Femur (tissue), 1 donor: ENCODE data around the gene FGGY.
"Not testable (repeated sequence)": the region's sequence is repeated elsewhere in the genome, so short reads cannot be mapped to it uniquely, and the experiment has no call there.

Experiments
- DNase-seq: peaks from one replicate; pipeline ENCODE4 v3.0.0-alpha.2; 2017

FGGY gene

GRCh38 chr1:59689730-59690129, 392.8 kb downstream of the FGGY start:
- DNase-seq = no peak

DNA sequence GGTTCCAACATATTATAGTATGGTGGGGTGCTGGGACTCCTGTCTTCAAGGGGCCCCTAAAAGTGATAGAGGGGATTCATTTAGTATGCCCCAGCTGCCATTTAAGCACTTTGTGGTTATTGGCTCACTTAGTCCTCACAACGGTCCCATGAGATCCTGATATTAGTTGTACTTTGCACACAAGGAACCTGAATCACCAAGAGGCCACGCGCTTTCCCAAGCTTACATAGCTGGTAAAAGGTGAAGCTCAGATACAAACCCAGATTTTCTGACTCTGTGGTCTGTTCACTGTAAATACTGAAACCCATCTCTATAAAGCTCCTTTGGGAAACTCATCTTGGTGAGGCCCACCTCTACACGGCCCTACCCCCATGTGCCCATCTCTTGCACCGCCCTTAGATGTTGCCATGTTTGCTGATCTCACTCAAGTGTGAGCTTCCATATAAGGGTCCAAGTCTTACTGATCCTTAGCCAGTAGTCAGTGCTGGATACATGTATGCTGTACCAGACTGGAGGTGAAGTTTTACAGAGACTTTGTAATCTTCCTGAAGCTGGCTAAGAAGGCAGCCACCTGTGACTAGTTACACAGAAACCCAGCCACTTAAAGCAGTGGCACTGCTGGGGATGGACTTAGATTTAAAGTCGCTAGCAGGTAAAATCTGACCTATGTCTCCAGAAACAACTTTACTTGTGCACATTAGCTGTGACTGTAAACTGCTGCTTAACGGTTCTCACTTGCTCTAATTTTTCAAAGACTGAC, 393.5 kb downstream of the FGGY start:
- DNase-seq = no peak

DNA sequence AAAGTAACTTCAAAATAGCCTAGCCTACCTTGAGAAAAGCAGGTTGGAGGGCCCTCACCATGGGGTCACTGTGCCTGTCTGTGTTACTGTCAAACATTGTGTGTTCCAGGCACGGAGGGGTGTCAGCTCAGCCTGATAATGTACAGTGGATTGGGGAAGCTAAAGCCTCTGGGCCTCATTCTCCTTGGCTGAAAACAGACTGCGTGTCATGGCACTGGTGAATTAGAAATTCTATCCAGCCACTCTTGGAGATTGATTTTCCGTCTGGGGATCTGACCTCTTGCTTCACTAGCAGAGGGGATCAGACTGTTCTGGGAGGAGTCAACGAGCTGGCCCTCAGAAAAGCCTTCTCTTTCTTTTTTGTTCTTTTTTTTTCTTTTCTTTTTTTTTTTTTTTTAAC, 394.4 kb downstream of the FGGY start:
- peak; percentile 77 for DNase-seq

DNA sequence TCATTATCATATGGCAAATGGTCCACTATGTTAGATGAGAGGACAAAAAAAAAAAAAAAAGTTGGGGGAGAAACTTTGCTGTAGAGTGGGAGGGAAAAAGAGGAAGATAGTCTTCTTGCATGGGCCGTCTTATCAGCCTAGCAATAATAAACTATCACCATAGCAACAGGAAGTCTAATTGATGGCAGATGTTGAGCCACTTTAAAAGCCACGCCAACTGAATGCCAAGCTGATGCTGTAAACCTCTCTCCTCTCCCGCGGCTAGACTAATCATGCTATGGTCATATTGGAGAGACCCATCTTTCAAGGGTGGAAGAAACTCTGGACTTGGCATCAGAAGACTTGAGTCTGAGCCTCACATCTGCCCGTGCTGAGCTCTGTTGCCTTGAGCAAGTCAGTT, 395.7 kb downstream of the FGGY start:
- no peak for DNase-seq

DNA sequence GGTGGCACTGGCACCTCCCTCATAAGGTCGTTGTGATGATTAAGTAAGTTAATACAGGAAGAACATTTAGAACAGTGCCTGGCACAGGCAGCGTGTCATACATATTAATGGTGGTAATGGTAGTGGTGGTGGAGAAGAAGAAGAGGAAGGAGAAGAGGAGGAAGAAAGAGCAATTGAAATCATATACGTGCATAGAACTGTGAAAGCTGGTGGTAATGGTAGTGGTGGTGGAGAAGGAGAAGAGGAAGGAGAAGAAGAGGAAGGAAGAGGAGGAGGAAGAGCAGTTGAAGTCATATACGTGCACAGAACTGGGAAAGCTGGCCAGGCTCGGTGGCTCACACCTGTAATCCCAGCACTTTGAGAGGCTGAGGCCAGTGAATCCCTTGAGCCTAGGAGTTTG, 396.5 kb downstream of the FGGY start:
- no peak for DNase-seq

DNA sequence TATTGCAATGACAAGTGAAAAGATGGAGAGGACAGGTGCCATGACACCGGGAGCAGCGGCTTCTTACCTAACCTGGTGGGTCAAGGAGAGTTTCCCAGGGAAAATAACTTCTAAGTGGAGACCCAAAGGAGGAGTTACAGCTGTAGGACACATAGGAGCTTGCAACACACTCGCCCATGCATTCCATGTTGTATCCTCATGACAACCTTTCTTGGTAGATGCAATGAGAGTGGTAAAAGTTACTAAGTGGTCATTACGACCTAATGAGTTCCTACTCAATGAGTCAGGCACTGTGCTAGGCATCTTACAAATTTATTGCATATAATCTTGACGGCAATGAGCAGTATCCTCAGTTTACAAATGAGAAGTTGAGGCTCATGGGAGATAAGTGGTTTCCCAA, 398.4 kb downstream of the FGGY start:
- no peak for DNase-seq

DNA sequence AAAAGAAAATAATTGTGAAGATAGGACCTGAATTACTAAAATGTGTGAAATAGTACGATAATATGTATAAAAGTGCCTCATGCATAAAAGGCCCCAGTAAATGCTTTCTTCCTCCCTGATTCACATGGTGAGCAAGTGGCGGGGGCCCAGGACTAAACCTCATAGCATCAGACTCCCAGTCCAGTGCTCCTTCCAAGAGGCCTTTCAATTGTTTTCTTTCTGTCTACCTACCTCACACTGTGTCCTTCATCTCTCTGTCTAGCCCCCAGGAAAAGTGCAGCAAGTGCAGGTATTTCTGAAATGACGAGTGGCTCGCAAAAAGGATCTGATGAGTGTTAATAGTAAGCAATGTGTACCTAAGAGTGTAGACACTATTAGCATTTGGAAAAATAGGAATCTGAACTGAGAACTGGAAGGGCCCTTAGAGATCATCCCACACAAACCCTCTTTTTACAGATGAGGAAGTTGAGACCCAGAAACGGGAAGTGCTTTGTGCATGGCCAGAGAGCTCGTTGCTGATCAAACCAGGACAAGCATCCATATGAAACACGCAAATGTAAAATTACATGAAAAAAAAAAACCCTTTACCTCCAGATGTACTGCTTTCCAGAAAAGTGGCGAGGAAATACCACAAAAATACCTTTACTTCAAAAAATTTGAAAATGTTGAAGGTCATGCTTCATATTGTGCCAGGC, 399.7 kb downstream of the FGGY start:
- no peak for DNase-seq

GRCh38 chr1:59697150-59697800, 400.4 kb downstream of the FGGY start:
- no peak for DNase-seq

GRCh38 chr1:59698386-59698785, 401.5 kb downstream of the FGGY start:
- no peak for DNase-seq

- peak; percentile 35 for DNase-seq
These were observed 402.4 kb downstream of the FGGY start for GRCh38 chr1:59699227-59699847.

GRCh38 chr1:59701376-59701775, 404.5 kb downstream of the FGGY start:
- no peak for DNase-seq

DNA sequence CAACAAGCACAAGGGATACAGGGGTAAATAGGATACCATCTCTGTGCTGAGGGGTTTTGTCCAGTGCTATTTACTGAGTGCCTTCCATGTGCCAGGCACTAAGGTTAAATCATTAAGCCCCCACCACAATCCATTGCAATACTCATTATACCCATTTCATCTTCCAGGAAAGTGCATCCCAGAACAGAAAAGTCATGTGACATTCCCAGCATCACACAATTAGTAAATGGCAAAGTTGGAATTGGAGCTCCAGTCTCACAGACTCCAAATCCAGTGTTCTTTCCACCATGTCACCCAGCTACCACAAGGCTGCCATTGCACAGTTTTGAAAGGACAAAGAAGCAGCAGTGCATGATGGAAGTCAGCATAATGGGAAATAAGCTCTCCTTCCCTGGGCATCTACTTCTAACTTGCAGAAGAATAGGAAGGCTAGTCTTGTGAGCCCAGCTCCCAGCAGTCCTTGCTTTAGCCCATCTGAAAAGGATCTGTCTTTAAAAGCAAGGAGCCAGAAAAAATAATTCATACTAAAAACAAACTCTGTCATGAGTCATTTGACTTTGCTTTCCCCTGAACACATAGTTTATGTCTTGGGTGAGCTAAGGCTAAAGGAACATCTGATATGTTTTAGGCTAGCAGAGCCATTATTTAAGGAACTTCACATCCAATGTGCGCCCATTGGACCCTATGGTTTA, 406.5 kb downstream of the FGGY start:
- DNase-seq = no peak

DNA sequence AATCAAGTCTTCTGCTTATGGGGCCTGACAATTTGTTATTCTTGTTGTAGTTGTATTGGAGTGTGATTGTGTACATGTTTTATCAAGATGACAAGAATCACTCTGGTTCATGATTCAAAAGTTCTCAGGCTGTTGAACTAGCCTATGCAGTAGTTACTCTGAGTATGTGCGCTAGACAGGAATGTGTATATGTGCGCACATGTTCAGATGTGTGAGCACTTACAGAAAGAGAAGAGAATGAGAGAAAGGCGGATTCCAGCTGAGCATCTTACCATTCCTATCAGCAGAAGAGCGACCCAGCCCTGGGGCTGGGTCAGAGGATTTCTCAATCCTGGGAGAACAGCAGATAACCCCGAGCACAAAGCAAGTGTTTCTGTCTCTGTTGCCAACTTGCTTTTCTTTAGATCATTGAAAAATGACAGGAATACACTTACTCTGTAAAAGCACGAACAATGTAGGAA, 407.1 kb downstream of the FGGY start:
- DNase-seq = no peak

GRCh38 chr1:59704716-59705115, 407.8 kb downstream of the FGGY start:
- no peak for DNase-seq

GRCh38 chr1:59705466-59706302, 408.8 kb downstream of the FGGY start:
- no peak for DNase-seq

- no peak for DNase-seq
These were observed 409.4 kb downstream of the FGGY start for GRCh38 chr1:59706303-59706599.

DNA sequence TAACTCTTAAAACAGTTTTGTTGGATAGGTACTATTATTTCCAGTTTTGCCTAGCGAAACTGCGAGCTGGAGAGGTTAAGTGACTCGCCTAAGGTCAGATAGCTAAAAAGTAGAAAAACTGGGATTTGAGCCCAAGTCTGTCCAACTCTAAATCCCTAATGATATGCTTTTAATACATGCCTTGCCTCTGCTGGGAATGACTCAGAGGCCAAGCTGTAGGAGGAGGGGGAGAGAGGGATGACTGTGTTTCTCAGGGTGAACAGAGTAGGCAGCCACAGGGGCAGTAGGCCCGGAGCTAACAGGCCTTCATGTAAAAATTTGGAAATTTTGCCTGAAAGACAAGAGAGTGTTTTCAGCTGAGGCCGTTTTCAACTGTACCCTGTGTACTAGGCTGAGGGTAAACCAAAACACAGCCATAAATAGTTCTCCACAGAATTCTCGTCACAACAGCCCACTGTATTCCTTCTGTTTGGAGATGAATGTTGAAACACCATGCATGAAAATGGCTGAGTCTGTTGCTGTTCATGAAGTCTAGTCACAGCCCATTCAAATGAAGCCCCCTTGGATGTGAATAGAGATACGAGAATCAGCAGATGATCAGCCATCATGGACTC, 410.4 kb downstream of the FGGY start:
- DNase-seq = peak; percentile 57

DNA sequence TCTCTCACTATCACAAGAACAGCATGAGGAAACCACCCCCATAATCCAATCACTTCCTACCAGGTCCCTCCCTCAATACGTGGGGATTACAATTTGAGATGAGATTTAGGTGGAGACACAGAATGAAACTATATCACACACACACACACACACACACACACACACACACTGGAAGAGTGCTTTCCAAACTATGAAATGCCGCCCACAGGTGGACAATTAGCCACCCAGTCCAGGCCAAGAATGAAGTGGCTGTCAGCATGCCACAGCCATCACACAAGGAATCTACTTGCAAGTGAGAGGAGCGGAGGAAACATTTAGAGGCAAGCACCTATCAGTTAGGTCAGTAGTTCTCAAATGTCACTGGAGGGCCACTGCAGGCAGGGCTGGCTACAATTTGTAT, 412.4 kb downstream of the FGGY start:
- DNase-seq = no peak

- not testable (repeated sequence) for DNase-seq
These were observed 414.0 kb downstream of the FGGY start for GRCh38 chr1:59710920-59711319.

DNA sequence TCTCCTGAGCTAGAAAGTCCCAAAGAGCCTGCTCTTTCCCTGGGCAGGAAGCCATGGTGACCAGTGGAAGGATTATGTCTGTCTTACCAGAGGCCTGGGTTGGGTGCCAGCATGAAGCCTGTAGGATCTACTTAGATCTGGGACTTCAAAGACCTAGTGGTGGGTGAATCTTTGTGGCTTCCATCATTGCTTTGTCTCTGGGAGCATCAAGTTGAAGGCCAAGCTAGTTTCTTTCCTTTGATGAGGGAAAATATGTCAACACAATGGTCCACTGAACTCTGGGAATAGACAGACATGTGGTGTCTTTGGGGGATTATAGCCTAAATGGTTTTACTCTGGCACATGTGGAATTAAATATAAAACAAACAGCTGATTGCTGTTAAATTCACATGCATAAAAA, 417.3 kb downstream of the FGGY start:
- no peak for DNase-seq

DNA sequence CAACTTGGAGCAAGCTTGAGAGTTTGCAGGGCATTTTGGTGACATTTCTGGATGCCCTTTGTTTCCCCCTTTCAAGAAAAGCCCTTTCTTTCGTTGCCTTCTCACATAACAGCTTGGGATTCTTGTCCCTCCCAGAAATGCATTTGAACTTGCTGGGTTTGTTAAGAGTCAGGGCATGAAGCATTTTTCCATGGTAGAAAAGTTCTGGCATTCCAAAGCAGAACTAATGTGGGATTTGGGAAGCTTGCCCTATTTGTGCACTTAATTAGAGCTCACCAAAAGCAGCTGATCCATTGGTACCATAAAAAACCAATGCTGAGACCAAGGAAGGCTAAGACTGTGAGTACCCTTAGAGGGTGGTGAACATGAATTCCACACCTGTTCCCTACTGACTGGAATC, 418.1 kb downstream of the FGGY start:
- no peak for DNase-seq

DNA sequence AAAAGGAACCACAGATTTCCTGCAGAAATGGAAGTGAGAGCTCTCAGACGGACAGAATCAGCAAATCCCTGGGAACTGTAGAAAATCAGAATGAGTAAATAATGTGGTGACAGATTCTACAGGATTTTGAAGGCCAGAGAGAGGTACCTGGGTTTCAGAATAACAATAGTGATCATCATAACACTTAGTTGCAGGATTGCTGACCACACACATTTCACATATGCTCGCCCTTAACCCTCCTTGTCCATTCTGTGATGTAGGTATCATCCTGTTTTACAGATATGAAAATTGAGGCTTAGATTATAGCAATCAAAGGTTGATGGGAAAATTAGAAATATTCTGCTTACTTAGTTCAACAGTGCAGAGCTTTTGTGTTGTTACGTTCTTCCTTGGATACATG, 419.9 kb downstream of the FGGY start:
- no peak for DNase-seq
